GM19328 (cell line): ENCODE data around the gene RET.

Experiments used
- ATAC-seq: cut with Tn5 transposase; IDR thresholded peaks from one replicate; pipeline ENCODE4 v1.9.1; 2021; ENCODE audit warnings: mild to moderate bottlenecking, moderate library complexity; ENCODE audit not compliant: unreplicated experiment

RET gene

GRCh38 chr10:43044448-43044921 is 32.4 kb upstream of the RET start:
- no peak for ATAC-seq

DNA sequence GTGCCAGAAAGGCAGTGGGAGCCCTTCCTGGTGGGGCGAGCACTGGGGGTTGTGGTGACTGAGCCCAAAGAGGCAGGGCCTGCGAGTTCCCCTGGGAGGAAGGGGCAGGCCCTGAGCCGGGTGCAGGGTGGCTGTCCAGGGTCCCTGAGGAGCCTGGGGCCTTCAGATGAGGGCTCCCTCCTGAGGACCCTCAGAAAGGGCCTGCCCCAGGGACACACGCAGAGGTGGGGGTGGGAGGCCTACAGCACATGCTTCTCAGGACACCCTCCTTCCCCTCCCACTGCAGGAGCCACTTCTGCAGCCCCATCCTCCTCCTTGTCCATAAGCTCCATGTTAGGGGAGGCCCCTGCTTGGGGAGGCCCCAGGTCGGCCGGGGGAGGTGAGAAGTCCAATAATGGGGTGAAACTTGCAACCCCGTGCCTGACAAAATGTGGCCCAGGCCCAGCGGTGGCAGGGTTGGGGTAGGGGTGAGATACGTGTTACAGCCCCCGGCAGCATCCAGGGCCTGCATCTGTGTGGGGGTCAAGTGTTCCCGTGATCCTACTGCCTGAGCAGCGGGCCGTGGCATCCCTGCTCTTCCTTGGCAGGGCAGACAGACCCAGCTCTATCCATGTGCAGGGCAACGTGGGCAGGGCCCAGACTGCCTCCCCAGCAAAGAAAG is 31.8 kb upstream of the RET start:
- ATAC-seq, result no peak

DNA sequence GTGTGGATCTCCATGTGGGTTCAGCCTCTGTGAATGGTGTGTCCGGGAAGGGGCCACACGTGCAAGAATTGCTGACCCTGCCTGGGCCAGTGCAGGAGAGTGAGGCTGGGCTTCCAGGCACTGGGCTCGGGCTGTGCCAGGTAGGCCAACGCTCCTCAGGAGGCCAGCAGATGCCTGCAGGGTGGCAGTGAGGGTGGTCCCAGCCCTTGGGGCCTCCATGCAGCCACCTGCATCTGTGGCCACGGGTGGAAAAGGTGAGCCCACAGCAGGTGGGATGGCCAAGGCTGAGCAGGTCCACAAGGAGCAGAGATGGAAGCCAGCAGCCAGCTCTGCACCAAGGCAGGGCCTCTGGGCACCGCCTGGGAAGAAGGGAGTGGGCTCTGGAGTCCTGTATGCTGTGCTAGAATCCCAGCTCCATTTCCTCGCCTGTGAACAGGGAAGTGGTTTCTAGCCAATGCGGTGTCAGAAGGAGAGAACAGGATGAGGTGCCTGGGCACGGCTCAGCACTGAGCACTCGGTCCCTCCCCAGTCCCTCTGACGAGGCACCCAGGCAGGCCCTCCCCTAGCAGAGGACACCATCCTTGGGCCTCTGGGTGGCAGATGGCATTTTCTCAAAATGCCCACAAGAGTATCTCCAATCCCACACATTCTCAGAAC is 31.1 kb upstream of the RET start:
- no peak for ATAC-seq

DNA sequence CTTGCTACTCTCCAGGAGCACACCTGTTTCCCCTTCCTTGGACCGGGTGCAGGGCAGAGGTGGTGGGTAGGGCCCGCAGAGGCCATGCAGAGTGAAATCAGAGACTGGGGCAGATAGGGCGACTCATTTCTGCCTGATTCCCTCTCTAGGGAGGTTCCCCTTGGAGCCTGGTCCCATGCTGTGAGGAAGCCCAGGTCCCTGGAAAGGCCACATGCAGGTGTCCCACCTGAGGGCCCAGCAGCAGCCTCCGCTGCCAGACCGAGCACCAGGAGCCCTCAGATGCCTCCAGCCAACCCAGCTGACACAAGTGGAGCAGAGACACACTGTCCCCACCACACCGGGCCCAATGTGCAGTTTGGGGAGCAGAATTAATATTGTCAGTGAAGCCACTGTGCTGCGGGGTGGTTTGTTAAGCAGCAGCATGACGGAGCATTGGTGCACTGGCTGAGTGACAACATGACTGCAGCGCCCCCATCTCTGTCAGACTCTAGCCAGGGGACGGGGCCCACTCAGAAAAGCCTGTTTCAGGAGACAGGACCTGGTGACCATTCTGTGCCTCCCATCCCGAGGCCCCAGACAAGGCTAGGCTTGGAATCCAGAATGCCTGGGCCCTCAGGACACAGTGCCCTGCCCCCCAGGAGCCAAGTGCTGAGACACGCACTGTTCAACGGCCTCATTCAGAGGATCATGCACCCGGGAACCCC is 30.4 kb upstream of the RET start:
- ATAC-seq, result no peak

GRCh38 chr10:43047288-43047970 is 29.4 kb upstream of the RET start:
- no peak for ATAC-seq

GRCh38 chr10:43048301-43049051 is 28.4 kb upstream of the RET start:
- no peak for ATAC-seq

- ATAC-seq, result no peak
These were observed 27.8 kb upstream of the RET start for GRCh38 chr10:43049081-43049551.

DNA sequence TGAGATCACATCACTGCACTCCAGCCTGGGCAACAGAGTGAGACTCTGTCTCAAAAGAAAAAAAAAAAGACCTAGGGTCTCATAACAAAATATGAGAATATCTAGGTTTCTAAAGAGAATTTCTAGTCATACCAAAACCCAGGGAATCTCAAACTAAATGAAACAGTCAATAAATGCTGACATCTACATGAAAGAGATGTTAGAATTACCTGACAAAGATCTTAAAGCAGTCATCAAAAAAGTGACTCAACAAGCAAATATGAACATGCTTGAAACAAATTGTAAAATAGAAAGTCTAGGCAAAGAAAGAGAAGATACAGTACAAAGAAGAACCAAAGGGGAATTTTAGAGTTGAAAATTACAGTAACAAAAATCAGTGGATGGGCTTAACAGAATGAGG is 26.9 kb upstream of the RET start:
- no peak for ATAC-seq

DNA sequence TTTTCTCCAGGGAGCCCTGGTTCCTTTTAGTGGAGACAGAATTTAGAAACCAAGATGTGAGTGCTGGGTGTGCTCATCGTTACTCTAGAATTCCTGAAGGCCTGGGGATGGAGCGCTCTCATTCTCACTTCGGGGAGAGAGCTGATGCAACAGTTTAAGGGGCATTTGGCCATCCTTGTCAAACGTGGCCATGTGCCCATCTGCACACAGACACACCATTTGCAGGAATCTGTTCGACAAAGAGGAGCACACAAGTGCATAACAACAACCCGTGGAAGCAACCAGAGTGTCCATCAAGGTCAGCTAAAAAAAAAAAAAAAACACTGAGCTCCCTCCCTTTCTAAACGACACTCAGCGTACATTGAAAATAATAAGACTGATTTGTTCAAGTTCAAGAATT is 23.0 kb upstream of the RET start:
- no peak for ATAC-seq

DNA sequence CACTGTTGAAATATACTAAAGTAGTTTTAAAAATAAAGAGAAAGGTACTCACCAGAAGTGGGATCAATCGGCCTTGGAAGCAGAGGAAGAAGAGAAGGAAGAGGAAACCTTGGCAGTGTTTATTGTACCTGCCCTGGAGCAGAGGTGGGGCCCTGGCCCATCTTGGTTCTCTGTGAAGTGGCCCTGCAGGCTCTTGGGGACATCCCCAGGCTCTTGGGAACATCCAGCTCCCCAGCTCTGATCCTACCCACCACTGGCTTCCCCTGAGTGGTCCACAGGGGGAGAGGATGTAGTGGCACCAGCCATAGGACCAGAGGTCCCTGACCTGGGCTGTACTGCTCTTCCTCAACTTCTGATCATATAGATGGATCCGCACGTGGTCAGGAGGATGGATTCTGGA is 22.3 kb upstream of the RET start:
- no peak for ATAC-seq

GRCh38 chr10:43055217-43055616 is 21.7 kb upstream of the RET start:
- no peak for ATAC-seq

GRCh38 chr10:43055991-43056567 is 20.8 kb upstream of the RET start:
- ATAC-seq, result no peak

DNA sequence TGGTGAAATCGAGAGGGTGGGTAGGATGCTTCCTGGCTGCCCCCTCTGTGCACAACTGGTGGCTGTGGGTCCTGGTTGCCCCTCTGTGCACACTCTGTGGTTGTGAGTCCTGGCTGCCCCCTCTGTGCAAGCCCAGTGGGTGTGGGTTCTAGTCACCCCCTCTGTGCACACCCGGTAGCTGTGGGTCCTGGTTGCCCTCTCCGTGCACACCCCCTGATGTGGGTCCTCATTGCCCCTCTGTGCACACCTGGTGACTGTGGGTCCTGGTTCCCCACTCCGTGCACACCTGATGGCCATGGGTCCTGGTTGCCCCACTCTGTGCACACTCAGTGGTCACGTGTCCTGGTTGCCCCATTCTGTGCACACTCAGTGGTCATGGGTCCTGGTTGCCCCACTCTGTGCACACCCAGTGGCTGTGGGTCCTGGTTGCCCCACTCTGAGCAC is 20.3 kb upstream of the RET start:
- no peak for ATAC-seq

DNA sequence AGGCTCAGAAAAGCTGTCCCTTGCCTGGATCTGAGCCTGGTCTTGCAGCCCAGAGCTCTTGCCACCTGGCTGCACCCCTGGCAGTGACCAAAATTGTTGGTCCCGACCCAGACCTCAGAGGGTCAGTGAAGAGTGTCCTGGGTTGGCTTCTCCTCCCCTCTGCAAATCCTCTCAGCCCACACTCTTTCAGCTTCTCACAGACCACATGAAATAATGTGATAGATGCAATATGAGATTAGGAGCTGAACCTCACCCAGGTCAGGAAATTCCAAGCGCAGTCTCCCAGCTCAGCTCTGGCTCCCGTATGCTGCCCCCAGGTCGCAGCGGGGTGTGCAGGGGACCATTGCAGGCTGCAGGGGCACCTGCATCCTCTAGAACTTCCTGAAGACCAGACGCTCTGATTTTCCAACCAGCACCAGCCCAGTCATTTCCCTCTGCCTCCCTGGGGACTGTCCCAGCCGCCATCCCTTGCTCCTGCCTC is 19.6 kb upstream of the RET start:
- no peak for ATAC-seq

- no peak for ATAC-seq
These were observed 19.0 kb upstream of the RET start for GRCh38 chr10:43057831-43058340.

DNA sequence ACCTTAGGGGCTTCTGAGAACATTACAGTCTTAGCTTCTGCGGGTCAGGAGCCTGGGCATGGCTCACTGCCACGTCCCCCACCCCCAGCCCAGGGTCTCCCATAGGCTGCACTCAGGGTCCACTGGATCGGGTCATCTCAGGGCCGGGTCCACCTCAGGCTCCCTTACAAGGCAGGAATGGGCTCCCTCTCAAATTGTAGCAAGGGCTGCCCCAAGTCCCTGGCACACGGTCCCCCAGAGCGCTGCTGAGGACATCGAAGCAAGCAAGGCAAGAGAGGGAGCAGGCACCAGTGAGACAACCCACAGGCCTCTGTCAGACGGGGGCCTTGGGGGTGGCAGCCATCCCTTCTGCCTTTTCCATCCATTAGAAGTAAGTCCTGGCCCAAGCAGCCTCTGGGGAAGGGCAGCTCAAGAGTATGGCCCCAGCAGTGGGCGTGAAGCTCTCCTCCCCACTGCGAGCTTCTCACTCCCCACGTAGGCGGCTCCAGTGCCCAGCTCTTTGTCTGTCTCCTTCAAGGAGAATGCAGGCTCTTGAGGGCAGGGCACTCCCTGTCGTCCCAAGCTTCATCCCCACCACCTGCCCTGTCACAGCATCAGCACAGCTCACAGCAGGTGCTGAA is 18.0 kb upstream of the RET start:
- no peak for ATAC-seq

DNA sequence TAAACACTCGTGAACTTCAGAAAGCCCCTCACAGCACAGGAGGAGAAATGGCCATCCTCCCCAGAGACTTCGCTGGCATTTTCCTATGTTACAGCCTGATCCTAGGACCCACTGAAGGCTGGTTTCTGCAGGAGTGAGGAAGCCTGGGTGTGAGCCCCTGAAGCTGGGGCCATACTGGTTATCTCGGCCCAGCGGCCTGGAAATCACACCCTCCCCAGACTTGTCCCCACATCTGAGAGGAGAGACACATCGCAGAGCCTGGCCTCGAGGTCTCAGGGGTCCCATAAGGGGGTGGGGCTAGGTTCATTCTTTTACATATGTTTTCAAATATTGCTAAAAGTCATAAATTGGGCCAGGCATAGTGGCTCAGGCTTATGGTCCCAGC is 17.5 kb upstream of the RET start:
- no peak for ATAC-seq

DNA sequence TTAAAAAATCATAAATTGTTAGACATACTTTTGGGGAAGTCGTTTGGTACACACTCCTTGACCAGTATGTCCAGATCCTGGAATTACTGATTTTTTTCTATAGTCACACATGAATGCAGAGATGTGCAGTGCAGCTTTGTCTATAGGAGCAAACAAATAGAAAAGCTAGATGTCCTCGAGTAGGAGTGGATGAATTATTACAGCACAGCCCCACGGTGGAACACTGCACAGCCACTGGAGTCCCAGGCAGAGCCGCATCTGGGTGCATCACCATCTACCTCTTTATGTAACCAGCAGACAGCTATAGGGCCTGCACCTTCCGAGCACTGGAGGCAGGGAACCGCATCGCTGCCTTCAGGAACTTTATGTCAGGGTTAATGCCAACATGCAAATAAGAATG is 17.0 kb upstream of the RET start:
- ATAC-seq, result no peak

DNA sequence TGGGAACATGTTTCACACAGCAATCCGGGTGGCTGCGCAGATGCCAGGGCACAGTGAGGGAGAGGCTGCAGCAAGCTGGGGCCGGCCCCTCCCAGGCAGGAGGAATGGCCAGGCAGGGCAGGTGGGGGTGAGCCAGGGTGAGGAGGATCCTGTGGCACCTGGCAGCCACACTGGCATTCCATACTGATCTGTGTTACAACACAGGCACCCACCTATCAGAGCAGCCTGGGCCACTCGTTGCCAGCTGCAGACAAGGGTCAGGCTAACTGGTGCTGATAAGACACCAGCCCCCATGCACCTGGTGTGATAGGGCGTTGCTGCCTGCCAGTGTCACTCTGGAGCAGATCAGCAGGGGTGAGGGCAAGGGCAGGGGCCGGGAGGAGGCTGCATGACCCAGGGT is 16.6 kb upstream of the RET start:
- no peak for ATAC-seq

- ATAC-seq, result no peak
These were observed 15.5 kb upstream of the RET start for GRCh38 chr10:43061331-43061730.
